HL-60 (cell line): ENCODE measurements around the gene ZNF655.

ENCODE experiments used
- DNase-seq, 2 experiments: peaks; one replicate each; pipeline ENCODE4 v3.0.0-alpha.2; 2010 to 2020; ENCODE audit warnings: low read depth in 1 of 2, low spot score in 1 of 2
- H3K27ac ChIP-seq: fragments of 250-450 bp; sonication (Bioruptor Pico); replicated peaks from 2 replicates; pipeline ENCODE4 v1.5.1; 2020; ENCODE audit warnings: mild to moderate bottlenecking, moderate library complexity
- H3K27me3 ChIP-seq: fragments of 250-450 bp; sonication (Bioruptor Pico); 2 replicates; pipeline ENCODE4 v1.5.1; 2021; ENCODE audit warnings: mild to moderate bottlenecking, moderate library complexity; ENCODE audit not compliant: insufficient read depth, poor library complexity, severe bottlenecking
- H3K4me3 ChIP-seq: replicated peaks from 2 replicates; pipeline ENCODE4 v1.5.1; 2011; ENCODE audit warnings: mild to moderate bottlenecking, control low read depth, low read length; ENCODE audit not compliant: insufficient read depth
- GABPA ChIP-seq: IDR thresholded peaks from 2 replicates; pipeline ENCODE4 v1.6.1; 2012; ENCODE audit warnings: low read depth
- POLR2AphosphoS5 ChIP-seq: IDR thresholded peaks from 2 replicates; pipeline ENCODE4 v1.6.1; 2012; ENCODE audit warnings: low read depth
- SPI1 ChIP-seq: IDR thresholded peaks from 2 replicates; pipeline ENCODE4 v1.6.1; 2012; ENCODE audit warnings: low read depth, mild to moderate bottlenecking, borderline replicate concordance
- TF ChIP-seq, protein P1 (sequence below): IDR thresholded peaks from 2 replicates; pipeline ENCODE4 v1.6.1; 2012; ENCODE audit warnings: low read depth; ENCODE audit not compliant: insufficient replicate concordance
- TF ChIP-seq, protein P2 (sequence below): IDR thresholded peaks from one replicate; pipeline ENCODE4 v1.5.1; 2011; ENCODE audit warnings: low read length, control low read depth, inconsistent platforms; ENCODE audit not compliant: insufficient read depth

Gene ZNF655

DNA sequence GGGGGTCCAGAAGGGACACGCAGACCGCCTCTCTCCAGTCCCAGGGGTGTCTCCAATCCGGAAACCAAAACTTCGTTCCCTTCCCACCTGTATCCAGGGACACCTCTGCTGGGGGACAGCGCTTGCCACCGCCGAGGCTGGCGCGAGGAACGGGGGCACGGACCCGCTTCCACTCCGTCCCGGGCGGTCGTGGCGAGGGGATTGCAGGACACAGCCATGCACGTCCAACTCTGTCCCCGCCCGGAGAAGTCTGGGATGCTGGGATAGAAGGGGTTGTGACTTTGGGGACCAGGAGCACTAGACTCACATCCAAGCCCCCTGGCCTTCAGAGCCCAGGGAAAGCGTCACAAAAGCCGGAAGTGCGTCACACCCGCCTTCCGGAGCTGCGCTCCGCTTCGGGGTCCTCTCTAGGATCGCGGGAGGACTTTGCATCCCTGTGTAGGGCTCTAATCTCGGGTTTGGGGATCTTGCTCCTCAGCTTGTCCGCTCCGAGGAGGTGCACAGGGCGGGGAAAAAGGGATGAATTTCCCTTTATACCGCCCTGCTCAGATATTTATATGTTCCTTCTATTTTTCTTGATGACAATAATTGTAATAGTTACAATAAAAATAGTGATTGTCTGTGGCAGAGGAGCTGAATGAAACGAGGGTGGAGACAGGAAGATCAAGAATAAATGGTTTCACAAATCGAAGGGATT is 6.5 kb upstream of the ZNF655 start, which contains the start of gene FAM200A:
TSS of gene FAM200A (minus strand) at position 348 of the 697 bp plus-strand sequence. CDS start 3,707 bp downstream, outside the sequence.
- peak; percentile 81 to 90 for DNase-seq
- Histone ChIP-seq H3K27me3 (no peaks in the 10 kb centered on the region), H3K27ac (peak within 1 kb of the TSS; percentile 76), H3K4me3 (peak within 1 kb of the TSS; percentile 63)
- peak; percentile 98 for TF ChIP-seq GABPA
- TF ChIP-seq SPI1 = no peak; the same call in 1 of the 2 replicates
- TF ChIP-seq, protein P1, sequence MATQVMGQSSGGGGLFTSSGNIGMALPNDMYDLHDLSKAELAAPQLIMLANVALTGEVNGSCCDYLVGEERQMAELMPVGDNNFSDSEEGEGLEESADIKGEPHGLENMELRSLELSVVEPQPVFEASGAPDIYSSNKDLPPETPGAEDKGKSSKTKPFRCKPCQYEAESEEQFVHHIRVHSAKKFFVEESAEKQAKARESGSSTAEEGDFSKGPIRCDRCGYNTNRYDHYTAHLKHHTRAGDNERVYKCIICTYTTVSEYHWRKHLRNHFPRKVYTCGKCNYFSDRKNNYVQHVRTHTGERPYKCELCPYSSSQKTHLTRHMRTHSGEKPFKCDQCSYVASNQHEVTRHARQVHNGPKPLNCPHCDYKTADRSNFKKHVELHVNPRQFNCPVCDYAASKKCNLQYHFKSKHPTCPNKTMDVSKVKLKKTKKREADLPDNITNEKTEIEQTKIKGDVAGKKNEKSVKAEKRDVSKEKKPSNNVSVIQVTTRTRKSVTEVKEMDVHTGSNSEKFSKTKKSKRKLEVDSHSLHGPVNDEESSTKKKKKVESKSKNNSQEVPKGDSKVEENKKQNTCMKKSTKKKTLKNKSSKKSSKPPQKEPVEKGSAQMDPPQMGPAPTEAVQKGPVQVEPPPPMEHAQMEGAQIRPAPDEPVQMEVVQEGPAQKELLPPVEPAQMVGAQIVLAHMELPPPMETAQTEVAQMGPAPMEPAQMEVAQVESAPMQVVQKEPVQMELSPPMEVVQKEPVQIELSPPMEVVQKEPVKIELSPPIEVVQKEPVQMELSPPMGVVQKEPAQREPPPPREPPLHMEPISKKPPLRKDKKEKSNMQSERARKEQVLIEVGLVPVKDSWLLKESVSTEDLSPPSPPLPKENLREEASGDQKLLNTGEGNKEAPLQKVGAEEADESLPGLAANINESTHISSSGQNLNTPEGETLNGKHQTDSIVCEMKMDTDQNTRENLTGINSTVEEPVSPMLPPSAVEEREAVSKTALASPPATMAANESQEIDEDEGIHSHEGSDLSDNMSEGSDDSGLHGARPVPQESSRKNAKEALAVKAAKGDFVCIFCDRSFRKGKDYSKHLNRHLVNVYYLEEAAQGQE = peak; percentile 31
- TF ChIP-seq, protein P2, sequence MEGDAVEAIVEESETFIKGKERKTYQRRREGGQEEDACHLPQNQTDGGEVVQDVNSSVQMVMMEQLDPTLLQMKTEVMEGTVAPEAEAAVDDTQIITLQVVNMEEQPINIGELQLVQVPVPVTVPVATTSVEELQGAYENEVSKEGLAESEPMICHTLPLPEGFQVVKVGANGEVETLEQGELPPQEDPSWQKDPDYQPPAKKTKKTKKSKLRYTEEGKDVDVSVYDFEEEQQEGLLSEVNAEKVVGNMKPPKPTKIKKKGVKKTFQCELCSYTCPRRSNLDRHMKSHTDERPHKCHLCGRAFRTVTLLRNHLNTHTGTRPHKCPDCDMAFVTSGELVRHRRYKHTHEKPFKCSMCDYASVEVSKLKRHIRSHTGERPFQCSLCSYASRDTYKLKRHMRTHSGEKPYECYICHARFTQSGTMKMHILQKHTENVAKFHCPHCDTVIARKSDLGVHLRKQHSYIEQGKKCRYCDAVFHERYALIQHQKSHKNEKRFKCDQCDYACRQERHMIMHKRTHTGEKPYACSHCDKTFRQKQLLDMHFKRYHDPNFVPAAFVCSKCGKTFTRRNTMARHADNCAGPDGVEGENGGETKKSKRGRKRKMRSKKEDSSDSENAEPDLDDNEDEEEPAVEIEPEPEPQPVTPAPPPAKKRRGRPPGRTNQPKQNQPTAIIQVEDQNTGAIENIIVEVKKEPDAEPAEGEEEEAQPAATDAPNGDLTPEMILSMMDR = no peak
- peak; percentile 86 for TF ChIP-seq POLR2AphosphoS5

DNA sequence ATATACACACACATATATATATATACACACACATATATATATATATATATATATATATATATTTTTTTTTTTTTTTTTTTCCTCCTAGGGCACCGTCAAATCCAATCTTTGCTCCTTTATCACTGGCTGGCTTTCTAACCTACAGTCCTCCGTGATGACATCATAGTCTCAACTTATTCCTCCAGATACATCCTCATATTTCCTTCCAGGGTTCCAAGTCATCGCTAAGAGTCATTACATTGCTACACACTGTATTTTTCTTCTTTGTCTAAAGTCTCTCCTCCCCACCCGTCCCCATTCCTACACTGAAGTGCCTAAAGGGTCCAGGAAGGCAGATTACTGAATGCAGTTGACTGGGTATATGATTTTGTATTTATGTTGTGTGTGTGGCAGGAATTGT is 5.4 kb upstream of the ZNF655 start:
- DNase-seq = no peak
- Histone ChIP-seq H3K27ac (no peak overlapping the region), H3K4me3 (no peak overlapping the region), H3K27me3 (no peaks in the 10 kb centered on the region)
- TF ChIP-seq SPI1 = no peak
- TF ChIP-seq GABPA = no peak
- TF ChIP-seq, protein P2 = no peak
- TF ChIP-seq, protein P1 = no peak
- TF ChIP-seq POLR2AphosphoS5 = no peak

GRCh38 chr7:99554939-99555338 is 3.5 kb upstream of the ZNF655 start:
- H3K4me3 ChIP-seq = no peak overlapping the region
- no peaks in the 10 kb centered on the region for H3K27me3 ChIP-seq
- DNase-seq = no peak
- TF ChIP-seq, protein P1 = no peak
- TF ChIP-seq POLR2AphosphoS5 = no peak
- TF ChIP-seq, protein P2 = no peak
- TF ChIP-seq GABPA = no peak
- TF ChIP-seq SPI1 = no peak
- no peak overlapping the region for H3K27ac ChIP-seq
